SK-N-MC (cell line): ENCODE data around the gene ZCCHC7.

Experiments used
- EZH2 ChIP-seq: fragments of 200-600 bp; sonication (generic); IDR thresholded peaks from one replicate; pipeline ENCODE4 v1.6.1; 2017; ENCODE audit warnings: antibody characterized with exemption
- FOXP2 ChIP-seq: optimal IDR thresholded peaks from 2 replicates; pipeline ENCODE3; 2011; ENCODE audit warnings: mild to moderate bottlenecking, moderate library complexity; ENCODE audit not compliant: insufficient read depth; ENCODE audit errors: extremely low read length, control extremely low read depth
- POLR2AphosphoS5 ChIP-seq: IDR thresholded peaks from 2 replicates; pipeline ENCODE4 v1.6.1; 2012; ENCODE audit warnings: mild to moderate bottlenecking, low read depth, low read length, borderline replicate concordance

- peak; percentile 75 for TF ChIP-seq POLR2AphosphoS5
- no peak for TF ChIP-seq EZH2
- TF ChIP-seq FOXP2 = no peak
Measured at GRCh38 chr9:37119907-37120842, at the start of gene ZCCHC7.
